GM21528 (cell line): ENCODE measurements around the gene KIAA1671.
"Not testable (repeated sequence)": the region's sequence is repeated elsewhere in the genome, so short reads cannot be mapped to it uniquely, and the experiment has no call there.

Experiments used
- ATAC-seq: cut with Tn5 transposase; IDR thresholded peaks from one replicate; pipeline ENCODE4 v1.9.1; 2021; ENCODE audit warnings: mild to moderate bottlenecking, moderate library complexity; ENCODE audit not compliant: unreplicated experiment, low FRiP score

The KIAA1671 gene

DNA sequence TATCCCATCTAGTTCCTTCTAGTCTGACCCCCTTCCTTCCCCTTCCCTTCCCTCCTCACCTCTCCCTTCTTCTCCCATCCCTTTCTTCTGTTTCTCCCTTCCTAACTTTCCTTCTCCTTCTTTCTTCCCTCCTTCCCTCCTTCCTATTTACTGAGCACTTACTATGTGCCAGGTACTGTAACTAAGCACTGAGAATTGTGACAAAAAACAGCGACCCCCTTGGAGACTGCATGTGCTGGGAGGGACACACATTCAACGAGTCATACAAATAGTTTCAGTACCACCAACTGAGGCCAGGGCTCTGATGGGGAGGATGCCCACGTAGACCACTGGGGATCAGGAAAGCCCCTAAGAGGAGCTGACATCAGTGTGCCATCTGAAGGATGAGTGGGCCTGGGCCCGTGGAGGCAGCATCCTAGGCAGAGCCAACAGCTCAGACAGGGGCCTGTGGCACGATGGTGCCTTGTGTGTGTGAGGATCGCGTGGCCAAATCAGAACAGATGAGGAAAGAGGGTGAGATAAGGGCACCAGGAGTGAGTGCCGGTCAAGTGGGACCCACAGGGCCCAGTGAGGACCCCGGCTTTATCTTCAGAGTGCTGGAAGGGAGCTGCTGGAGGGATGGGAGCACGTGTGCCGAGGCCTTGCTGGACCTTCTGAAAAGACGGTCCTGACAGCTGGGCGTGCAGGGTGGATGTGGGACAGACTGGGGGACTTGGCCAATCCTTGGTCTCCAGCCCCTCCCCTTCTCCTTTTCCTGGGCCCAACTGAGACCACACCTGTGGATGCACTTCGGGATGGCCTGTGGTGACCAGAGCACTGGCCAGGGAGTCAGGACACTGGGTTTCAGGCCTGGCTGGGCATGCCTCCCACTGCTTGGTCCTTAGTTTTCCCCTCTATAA lies 208.8 kb downstream of the KIAA1671 start:
- no peak for ATAC-seq

DNA sequence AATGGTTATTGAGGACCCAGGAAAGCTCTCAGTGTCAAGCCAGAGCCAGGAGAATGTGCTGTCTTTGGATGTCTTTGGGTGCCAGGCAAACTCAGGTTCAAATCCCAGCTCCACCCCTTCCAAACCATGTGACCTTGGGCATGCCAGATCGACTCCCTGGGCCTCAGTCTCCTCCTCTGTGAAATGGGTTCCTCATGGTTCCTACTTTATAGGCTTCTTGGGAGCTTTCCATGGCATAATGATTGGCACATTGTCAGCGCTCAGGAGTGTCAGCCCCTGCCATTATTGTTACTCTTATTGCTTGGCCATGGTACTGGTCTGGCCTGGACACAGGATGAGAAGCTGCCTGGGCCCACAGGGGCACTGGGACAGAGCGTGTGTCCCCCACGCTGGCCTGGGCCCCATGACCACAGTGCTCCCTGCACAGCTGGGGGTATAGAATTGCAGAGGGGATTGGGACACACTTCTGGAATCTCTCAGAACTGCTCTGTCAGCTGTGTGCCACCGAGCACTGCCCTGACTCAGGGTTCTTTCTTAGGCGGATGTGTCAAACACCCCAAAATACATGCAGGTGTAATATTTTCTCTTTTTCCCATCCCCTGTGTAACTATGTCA lies 209.5 kb downstream of the KIAA1671 start:
- ATAC-seq = no peak

DNA sequence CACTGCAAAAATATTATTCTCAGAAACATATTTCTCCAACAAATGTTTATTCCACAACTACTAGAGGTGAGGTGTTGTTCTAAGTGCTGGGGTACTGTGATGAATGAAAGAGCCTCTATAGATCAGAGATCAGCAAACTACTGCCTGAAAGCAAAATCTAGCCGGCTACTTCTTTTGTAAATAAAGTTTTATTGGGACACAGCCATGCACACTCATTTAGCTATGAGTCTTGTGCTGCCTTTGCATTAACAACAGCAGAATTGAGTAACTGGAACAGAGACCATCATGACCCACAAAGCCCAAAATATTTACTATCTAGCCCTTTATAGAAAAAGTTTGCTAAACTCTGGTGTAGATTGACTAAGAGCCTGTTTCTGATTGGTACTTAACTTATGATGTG lies 210.0 kb downstream of the KIAA1671 start:
- no peak for ATAC-seq

DNA sequence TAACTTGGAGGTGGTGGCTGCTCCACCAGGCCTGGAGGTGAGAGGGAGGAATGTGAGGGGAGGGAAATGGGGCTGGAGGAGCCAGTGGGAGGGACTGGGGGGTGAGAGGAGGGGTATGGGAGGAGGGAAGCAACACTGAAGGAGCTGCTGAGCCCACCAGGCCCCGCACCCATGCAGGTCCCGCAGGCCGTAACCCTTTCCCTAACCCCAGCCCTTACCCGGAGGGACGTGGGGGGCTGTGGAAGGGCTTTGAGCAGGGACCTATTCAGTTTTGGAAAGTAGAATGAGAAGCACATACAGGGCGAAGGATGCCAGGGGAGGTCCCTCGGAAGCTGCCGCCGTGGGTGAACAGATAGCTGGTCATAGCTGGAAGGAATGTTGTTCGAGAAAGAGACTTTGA lies 213.3 kb downstream of the KIAA1671 start:
- ATAC-seq = no peak

DNA sequence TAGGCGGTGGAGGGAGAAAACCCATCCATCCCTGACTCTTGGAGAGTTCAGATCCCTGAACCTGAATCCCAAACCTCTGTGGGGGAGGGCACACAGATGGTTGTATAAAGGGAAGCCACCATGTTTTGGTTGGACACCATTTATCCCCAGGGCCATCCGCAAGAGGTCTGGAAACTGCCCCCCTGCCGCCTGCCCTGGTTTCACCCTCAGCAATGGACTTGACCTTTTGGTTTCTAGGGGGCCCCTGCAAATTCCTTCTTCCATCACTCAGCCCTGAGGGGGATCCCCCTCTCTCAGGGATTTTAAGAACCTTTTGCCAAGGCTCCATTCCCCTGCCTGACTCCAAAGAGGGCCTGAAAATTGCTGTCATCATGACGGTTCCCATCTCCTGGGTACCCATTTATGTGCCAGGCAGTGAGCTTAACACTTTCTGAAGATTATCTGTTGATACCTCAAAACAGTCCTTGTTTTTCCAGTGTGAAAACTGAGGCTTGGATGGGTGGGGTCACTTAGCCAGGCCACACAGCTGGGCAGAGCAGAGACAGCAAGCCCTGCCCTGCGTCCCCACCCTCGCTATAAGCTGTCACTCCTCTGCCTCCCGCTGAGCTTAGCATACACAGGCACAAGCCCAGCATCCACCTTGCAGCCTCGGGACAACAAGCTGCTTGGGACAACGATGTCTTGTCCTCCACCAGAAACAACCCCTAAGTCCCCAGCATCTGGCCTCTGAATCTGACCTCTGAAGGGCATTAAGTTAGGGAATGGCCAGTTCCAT lies 213.9 kb downstream of the KIAA1671 start:
- ATAC-seq = no peak

DNA sequence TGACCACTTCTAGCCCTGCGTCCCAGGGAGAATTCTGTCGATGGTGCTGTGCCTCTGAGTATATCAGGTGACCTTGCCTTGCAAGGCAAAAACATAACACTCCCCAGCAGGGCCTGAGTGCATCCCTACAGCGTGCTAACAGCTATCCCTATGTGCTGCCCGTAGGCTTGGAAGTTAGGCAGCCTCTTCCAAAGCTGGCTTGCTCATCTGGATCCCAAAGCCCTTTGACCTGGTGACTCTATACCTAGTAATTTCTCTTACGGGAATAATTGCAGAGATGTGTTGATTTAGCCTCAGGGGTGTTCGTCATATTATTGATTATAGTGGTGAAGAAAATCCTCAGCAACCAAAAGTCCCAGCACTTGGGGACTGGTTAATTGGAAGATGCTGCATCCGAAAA lies 214.6 kb downstream of the KIAA1671 start:
- no peak for ATAC-seq

DNA sequence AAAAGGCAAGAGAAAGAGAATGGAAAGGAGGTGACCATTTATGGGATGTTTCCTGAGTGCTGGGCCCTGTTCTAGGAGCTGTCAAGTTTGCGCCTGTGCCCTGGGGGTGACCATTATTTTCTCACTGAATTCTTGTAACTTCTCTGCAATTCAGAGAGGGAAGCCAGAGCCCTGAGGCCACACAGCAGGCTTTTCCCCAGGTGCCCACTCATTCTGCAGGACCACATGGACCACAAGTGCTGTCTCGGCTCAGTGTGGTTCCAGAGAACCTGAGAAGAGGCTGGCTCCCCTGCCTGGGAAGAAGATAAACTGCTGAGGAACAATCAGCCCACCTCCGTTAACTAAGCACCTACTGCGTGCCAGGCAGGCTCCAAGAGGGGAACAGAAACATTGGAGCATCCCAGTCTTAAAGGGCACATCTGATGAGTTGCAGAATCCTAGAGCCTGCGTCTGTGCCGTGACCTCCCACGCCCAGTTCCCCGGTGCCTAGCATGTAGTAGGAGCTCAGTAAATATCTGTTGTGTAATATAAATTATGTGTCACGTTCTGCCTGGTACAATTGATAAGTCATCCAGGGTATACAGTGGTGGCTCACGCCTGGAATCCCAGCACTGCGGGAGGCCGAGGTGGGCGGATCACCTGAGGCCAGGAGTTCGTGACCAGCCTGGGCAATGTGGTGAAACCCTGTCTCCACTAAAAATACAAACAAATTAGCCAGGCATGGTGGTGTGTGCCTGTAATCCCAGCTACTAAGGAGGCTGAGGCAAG lies 215.5 kb downstream of the KIAA1671 start:
- no peak for ATAC-seq

DNA sequence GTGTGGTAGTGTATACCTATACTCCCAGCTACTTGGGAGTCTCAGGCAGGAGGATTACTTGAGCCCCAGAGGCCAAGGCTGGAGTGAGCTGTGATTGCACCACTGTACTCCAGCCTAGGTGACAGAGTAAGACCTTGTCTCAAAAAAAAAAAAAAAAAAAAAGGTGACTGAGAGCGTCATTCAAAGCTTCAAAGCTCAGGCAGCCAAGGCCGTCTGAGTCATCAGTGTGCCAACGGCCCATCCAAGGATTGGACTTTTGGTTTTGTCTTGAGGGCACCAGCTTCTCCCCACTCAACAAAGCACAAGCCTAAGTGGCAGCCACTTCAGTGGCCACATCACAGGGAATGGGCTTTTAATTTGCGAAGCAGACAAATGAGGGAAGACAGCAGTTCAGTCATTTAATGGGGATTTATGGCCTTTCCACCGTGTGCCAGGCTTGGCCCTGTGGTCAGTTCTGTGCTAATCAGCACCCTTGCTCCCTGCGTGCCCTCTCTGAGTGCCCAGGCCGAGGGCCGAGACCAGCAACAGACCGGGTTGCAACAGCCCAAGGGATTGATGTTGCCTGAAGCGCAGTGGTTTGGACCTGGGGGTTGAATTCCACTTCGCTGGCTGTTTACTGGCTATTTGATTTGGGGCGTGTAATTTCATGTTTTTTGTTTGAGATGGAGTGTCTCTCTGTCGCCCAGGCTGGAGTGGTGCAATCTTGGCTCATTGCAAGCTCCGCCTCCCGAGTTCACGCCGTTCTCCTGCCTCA lies 216.9 kb downstream of the KIAA1671 start:
- ATAC-seq = no peak

DNA sequence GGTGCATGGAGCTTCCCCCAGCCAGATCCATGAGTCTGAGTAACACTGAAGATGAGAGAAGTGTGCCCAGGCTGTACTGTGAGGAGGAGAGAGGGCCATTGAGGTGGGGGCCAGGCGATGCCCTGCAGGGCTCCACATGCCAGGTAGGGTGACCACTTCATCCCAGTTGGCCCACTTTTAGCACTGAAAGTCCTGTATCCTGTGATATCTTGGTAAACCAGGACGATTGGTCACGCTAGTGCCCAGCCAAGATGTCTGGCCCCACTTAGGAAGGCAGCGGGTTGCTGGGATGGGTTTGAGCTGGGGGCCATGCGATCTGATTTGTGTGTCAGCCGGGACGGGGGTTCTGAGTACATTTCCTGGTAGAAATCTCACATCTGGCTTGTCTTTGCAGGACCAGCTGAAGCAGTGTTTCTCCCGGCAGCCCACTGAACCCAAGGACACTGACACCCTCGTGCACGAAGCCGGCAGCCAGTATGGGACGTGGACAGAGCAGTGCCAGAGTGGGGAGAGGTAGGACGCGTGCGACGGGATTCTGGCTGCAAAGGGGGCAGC lies 218.0 kb downstream of the KIAA1671 start:
- no peak for ATAC-seq

DNA sequence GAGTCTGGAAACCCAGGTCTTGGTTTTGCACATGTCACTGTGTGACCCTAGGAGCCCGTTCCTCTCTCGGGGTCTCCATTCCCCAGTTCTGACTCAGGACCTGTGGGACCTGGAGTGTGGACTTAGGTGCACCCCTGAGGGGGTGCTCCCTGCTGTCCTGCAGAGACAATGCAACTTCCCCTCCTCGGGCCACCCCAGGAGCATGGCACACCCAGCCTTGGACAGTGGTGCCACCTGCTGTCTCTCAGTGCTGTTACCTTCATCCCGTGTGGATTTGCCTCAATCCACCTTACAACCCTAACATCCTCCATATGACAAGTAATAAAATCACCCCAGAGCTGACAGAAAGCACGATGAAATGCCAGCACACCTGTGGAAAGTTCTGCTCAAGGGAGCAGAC lies 219.6 kb downstream of the KIAA1671 start:
- no peak for ATAC-seq

DNA sequence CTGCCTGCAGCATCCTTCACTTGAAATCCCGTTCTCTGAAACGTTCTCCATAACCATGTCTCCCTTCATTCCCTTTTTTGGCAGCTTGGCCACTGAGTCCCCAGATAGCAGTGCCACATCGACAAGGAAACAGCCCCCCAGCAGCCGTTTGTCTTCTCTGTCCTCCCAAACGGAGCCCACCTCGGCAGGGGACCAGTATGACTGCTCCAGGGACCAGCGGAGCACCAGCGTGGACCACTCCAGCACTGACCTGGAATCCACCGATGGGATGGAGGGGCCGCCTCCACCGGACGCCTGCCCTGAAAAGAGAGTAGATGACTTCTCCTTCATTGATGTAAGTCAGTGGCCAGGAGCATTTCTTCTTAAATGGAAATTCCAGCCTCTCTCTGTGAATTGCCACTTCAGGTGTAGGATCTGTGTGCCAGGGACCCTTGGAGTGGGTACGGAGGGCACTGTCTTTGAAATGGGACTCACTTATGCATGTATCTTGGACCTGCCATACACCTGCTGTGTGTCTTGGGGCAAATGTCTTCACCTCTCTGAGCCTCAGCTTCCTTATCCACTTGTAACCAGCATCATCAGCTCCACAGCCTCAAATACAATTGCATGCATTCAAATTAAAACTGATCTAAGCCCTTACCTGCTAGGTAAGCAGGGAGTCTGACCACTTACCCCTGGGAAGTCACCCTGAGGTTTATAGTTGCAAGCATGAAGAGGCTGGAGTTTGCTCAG lies 221.8 kb downstream of the KIAA1671 start:
- no peak for ATAC-seq

DNA sequence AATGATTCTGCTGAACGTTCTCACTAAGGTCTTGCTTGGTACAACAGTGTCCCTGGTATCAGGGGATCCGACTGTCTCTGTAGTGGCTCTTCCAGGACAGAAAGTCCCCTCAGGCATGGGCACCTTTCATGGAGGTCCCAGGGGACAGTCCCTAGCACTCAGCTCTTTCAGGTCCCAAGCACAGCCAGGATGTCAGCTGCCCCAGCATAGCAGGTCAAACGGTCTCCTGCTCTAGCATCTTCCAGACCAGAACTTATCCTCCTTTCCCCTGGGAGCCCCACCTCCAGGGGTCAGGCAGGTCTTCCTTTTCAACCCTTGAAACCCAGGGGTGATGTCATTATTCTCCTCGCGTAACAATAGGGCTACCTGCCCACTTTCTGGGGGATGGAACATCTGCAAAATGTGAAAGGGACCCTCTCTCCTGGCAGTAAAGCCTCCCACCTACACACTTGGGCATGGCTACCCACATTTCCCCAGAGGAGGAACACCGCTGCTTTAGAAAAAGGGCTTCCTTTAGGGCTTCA lies 222.4 kb downstream of the KIAA1671 start:
- ATAC-seq = no peak

DNA sequence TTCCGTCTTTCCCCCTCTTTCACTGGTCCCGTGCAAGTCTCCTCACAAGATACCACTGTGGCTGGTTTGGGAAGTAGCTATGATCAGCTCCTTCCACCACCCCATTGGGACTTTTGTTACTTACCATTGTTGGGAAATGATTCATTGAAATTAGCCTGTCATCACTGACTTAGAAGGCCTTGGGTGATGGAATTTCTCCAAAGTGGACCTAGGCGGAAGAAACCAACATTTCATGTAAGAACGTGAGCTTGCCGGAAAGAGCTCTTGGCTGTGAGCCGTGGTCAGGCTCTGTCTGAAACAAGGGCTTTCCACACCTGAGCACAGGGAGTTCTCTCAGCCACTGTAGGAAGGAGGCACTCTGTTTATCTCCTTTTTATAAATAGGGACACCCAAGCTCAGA lies 223.7 kb downstream of the KIAA1671 start:
- no peak for ATAC-seq

DNA sequence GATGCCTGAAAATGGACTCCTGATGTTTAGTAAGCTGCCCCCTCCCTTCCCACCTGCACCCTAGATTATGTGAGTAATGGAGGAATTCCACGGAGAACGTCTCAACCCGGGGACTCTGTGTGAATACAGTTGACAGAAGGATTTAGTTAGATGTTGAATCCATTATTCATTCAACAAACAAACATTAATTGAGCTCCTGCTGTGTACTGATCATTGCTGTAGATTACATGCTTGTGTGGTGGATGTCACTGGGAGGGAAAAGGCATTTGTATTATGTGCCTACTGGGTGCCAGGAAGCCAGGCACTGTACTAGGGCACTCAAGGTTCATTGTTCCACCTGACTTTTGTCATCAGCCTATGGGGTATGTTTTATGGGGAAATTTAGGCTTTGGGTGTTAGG lies 224.3 kb downstream of the KIAA1671 start:
- ATAC-seq = no peak

DNA sequence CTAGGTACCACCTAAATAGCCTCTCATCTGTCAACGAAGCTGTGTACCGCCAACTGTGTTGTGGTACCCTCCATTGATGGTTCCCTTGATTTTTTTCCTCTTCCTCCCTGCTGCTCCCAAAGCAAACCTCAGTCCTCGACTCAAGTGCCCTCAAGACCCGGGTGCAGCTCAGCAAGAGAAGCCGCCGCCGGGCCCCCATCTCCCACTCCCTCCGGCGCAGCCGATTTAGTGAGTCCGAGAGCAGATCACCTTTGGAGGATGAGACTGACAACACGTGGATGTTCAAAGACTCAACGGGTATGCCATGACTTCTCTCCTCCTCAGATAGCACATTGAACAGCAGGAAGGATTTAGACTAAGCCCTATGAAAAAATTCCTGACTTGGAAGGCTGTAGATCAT lies 224.7 kb downstream of the KIAA1671 start:
- ATAC-seq = no peak

DNA sequence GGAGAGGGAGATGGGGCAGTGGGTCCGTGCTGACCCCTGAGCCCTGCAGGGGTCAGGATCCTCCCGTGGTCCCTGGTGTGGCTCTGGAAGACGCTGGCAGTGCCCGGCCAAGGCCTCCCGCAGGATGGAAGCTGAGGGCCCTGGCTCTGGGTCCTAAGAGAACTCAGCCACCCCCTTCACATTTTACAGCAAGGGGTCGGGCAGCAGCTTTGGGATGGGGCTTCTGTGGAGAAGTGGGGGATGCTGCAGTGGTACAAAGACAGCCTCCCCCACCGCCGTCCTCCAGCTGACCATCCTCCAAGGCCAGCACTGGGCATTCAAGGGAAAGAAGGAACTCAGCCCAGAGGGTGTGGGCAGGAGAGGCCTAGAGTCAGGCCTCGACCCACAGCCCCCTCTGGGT lies 225.4 kb downstream of the KIAA1671 start:
- ATAC-seq = no peak

DNA sequence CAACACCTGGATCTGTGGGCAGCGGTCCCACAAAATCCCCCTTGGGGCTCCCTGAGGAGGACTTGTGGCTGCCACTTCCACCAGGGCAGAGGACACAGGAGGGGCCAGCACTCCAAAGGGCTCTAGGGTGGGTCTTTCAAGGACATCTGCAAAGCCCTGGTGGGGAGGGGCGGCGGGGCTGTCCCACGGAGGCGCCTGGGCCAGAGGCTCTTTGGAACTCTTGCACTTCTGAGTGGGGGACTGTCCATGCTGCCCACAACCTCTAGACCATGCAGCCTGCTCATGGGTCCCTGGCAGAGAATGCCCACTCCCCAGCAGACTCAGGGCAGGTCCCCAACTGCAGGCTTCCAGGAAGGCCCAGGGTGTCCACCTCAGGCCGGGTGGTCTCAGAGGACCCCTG lies 225.8 kb downstream of the KIAA1671 start:
- not testable (repeated sequence) for ATAC-seq

DNA sequence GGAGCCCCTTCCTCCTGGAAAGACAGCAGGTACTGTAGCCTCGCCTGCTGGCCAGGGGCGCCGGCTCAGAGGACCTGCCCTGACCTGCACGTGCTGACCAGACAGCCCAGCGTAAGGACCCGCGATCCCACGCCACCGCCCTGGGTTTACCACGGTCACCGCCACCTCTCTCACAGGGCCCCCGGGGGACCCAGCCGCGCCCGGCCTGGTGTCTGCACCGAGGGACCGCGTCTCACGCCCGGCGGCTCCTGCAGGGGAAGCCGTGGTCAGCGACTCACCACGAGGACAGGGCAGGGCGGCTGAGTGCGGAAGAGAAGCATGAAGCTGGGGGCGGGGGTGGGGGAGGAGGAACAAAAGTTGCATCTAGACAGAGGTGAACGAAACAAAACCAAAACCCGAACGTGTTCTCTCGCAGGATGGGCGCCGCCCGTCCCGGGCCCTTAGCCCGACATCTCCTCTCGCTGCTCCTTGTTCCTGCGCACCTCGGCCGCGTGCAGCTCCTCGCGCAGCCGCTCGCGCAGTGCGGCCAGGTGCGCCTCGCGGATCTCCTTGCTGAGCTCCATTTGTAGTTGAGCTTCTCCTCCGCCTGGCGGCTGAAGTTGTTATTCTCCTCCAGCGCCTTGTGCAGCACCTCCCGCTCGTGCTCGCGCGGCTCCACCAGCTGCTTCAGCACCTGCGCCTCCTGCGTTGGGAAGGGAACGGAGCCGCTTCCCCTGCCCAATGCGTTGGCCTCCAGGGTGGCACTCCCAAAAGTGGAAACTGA lies 226.5 kb downstream of the KIAA1671 start:
- not testable (repeated sequence) for ATAC-seq
